SK-N-SH (cell line): ENCODE results near the gene BNIP3.

Experiments
- CTCF ChIP-seq: fragments of 200-600 bp; sonication (generic); IDR thresholded peaks from 2 replicates; pipeline ENCODE4 v1.6.1; 2017; ENCODE audit warnings: antibody characterized with exemption, mild to moderate bottlenecking, moderate library complexity
- ELF1 ChIP-seq: IDR thresholded peaks from 2 replicates; pipeline ENCODE4 v1.4.0; 2012
- EZH2phosphoT487 ChIP-seq: fragments of 200-600 bp; sonication (generic); IDR thresholded peaks from 2 replicates; pipeline ENCODE4 v1.6.1; 2017; ENCODE audit warnings: low read depth, mixed run types, mild to moderate bottlenecking, antibody characterized with exemption, moderate library complexity, borderline replicate concordance
- FOXJ3 ChIP-seq: sonication (generic); formaldehyde crosslinking; IDR thresholded peaks from 2 replicates; pipeline ENCODE4 v1.5.1; 2020; ENCODE audit warnings: mild to moderate bottlenecking, missing genetic modification reagents
- JUND ChIP-seq: IDR thresholded peaks from 2 replicates; pipeline ENCODE4 v1.4.0; 2012
- MXI1 ChIP-seq: IDR thresholded peaks from 2 replicates; pipeline ENCODE4 v1.6.1; 2012; ENCODE audit warnings: mild to moderate bottlenecking, low read depth, low read length, improper control_type of control experiment
- NRF1 ChIP-seq: IDR thresholded peaks from 2 replicates; pipeline ENCODE4 v1.6.1; 2012; ENCODE audit warnings: low read depth, mild to moderate bottlenecking, low read length
- POLR2AphosphoS5 ChIP-seq: IDR thresholded peaks from 2 replicates; pipeline ENCODE4 v1.6.1; 2012; ENCODE audit warnings: low read depth, low read length
- RAD21 ChIP-seq: IDR thresholded peaks from 2 replicates; pipeline ENCODE4 v1.6.1; 2012; ENCODE audit warnings: mild to moderate bottlenecking, low read length
- RCOR1 ChIP-seq: fragments of 150-350 bp; IDR thresholded peaks from 2 replicates; pipeline ENCODE4 v1.6.1; 2017; ENCODE audit warnings: antibody characterized with exemption, low read length
- RXRA ChIP-seq: IDR thresholded peaks from 2 replicates; pipeline ENCODE4 v1.4.0; 2012; ENCODE audit warnings: low read depth, mild to moderate bottlenecking, borderline replicate concordance
- SIN3A ChIP-seq: IDR thresholded peaks from 2 replicates; pipeline ENCODE4 v1.6.1; 2012; ENCODE audit warnings: low read depth, mild to moderate bottlenecking, low read length, moderate library complexity, borderline replicate concordance
- USF2 ChIP-seq: fragments of 150-350 bp; IDR thresholded peaks from 2 replicates; pipeline ENCODE4 v1.6.1; 2017; ENCODE audit warnings: antibody characterized with exemption, low read length, low read depth, borderline replicate concordance

GRCh38 chr10:131959841-131960240 is 21.9 kb downstream of the BNIP3 start:
- TF ChIP-seq POLR2AphosphoS5 (no peak), CTCF (no peak), MXI1 (no peak), RAD21 (no peak), USF2 (no peak), SIN3A (no peak), RCOR1 (no peak), RXRA (no peak), ELF1 (no peak), JUND (no peak), EZH2phosphoT487 (no peak), FOXJ3 (CRISPR knock-in tag) (no peak), NRF1 (no peak)
